Subcutaneous adipose tissue (tissue), 4 donors: Measurements from ENCODE around the gene FZD2. TPM values are rescaled to one million over a fixed set of nuclear protein-coding genes. Genes with fewer than 3 reads are reported as not detected.

ENCODE experiments used
- CTCF ChIP-seq: fragments of 450-650 bp; IDR thresholded peaks from one replicate; pipeline ENCODE4 v1.5.1; 2016; ENCODE audit warnings: low read depth, mild to moderate bottlenecking, control low read depth, antibody characterized with exemption, moderate library complexity
- total RNA-seq, 4 donors: library from RNA; depleted of rRNA; stranded (reverse); fragments of >200 nt; gene quantifications; one replicate each; pipeline ENCODE4 v1.1.0, GENCODE V29; 2016

FZD2 gene
- total RNA-seq, 4 donors from 2014 or later = 0.75 to 5.6 (median 1.6) TPM

GRCh38 chr17:44591206-44591605, 33.9 kb downstream of the FZD2 start:
- TF ChIP-seq CTCF = no peak

GRCh38 chr17:44593156-44593555, 35.9 kb downstream of the FZD2 start:
- no peak for TF ChIP-seq CTCF

DNA sequence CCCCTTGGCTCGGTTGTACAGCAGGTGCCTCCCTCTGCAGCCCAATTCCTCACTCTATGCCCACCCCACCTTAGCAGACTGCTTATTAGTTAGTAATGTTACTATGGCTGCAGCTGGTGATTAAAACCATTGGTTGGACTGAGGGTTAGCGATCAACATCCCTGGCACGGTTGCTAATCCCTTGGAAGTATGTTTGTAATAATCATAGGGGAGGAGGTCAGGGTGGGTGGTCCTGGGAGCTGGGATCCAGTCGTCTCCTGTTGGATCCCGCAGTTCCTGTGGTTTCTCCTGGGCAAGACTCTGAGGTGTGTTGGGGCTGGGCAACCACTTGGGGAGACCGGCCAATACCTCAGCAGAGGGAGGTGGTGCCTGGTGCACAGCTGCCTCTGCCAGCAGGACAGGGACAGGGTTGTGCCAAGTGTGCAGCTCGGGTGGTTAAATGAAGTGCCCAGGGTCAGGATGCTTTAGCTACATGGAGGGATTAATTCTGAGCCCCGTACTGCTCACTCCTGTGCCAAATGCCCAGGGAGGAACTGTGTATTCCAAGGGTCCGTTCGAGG, 38.0 kb downstream of the FZD2 start:
- TF ChIP-seq CTCF = no peak

DNA sequence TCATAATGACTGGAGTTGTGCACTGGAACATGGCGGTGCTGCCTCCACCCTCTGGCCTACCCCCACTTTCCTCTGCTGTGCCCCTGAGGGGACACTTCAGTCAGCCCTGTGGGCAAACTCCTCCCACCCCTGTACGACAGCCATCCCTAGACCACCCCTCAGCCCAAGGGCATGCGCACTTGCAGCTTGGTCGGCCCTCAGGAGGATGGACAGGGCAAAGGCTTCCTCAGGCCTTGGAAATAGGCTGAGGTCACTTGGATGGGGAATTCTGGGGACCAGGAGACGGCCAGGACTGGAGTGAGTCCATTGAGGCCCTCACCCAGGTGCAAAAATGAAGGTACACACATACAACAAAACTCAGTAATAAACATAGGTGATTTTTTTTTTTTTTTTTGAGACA, 41.0 kb downstream of the FZD2 start:
- TF ChIP-seq CTCF = no peak

DNA sequence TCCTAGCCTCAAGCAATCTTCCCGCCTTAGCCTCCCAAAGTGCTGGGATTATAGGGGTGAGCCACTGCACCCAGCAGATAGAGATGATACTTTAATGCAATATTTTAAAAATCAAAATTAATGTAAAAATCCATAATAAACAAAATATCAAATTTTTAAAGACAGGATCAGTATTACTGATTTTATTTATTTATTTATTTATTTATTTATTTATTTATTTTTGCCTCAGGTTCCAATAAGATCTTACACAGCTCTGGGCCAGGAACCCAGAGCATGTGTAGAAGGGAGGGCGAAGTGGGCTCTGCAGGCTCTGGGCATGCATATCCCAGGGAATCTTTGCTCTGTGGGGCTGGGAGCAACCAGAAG, 41.6 kb downstream of the FZD2 start:
- no peak for TF ChIP-seq CTCF

- no peak for TF ChIP-seq CTCF
These were observed 42.3 kb downstream of the FZD2 start for GRCh38 chr17:44599298-44600175.

DNA sequence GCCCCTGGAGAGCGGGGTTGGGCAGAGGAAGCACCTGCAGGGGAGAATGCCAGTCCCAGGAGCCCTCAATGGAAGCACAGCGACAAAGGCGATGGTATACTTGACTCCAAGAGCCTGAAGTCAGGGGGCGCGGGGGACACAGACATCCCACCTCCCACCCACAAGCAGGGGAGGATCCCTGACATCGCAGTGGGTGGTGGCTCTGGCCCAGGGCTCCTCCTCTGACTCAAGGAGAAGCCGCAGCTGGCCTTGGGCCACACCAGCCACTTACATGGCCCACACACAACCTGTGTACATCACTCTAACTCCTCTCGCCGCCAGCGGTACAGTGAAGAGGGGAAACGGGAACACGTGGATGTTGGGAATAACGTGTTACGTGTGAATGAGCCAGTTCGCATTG, 44.3 kb downstream of the FZD2 start:
- TF ChIP-seq CTCF = no peak
